IMR-90 (cell line): ENCODE results near the gene FOSL2. TPM values are rescaled to one million over a fixed set of nuclear protein-coding genes. Genes with fewer than 3 reads are reported as not detected.

Experiments used
- ATAC-seq: fragments of 200-7000 bp; cut with Tn5 transposase; 2 replicates; pipeline ENCODE4 v1.9.1; 2020; ENCODE audit warnings: low read depth, mild to moderate bottlenecking, moderate library complexity
- BruUV-seq: library from RNA; stranded (reverse); fragments of 400-500 nt; replicated peaks from 2 replicates; lab custom pipeline; 2021; lab: Mats Ljungman, UMichigan
- CTCF ChIA-PET: fragments of 300-600 bp; formaldehyde crosslinking; extraction: SDS; loops from one replicate; lab custom pipeline; 2021; ENCODE audit warnings: antibody characterized with exemption; lab: Yijun Ruan, JAX
- POLR2A ChIA-PET: fragments of 300-600 bp; sonication (Branson Sonifier 250); formaldehyde crosslinking; loops from one replicate; lab custom pipeline; 2022; ENCODE audit warnings: antibody characterized with exemption; ENCODE audit not compliant: unreplicated experiment; lab: Charles Lee
- DNase-seq: peaks from one replicate; pipeline ENCODE4 v3.0.0; 2013
- H2AFZ ChIP-seq: replicated peaks from 2 replicates; pipeline ENCODE3; 2013; ENCODE audit warnings: low read length, mild to moderate bottlenecking; ENCODE audit not compliant: poor library complexity
- H2AK5ac ChIP-seq: 2 replicates; pipeline ENCODE4 v1.6.1; 2013; ENCODE audit warnings: low read depth, low read length, inconsistent platforms
- H2AK9ac ChIP-seq: replicated peaks from 2 replicates; pipeline ENCODE3; 2013; ENCODE audit warnings: mild to moderate bottlenecking, low read depth, low read length, moderate library complexity; ENCODE audit not compliant: poor library complexity
- H2BK120ac ChIP-seq: 2 replicates; pipeline ENCODE4 v1.6.1; 2013; ENCODE audit warnings: low read depth, low read length, inconsistent platforms
- H2BK15ac ChIP-seq: 3 replicates; pipeline ENCODE4 v1.6.1; 2013; ENCODE audit warnings: low read depth, low read length, inconsistent platforms
- H2BK20ac ChIP-seq: 2 replicates; pipeline ENCODE4 v1.6.1; 2013; ENCODE audit warnings: low read depth, mild to moderate bottlenecking, inconsistent platforms, low read length, moderate library complexity
- H2BK5ac ChIP-seq: 2 replicates; pipeline ENCODE4 v1.6.1; 2013; ENCODE audit warnings: mild to moderate bottlenecking, low read depth, low read length, inconsistent platforms; ENCODE audit not compliant: poor library complexity, severe bottlenecking
- H3K14ac ChIP-seq: replicated peaks from 2 replicates; pipeline ENCODE4 v1.6.1; 2013; ENCODE audit warnings: low read depth, low read length, inconsistent platforms
- H3K18ac ChIP-seq: 2 replicates; pipeline ENCODE4 v1.6.1; 2013; ENCODE audit warnings: low read depth, low read length, control low read depth
- H3K23ac ChIP-seq: 2 replicates; pipeline ENCODE4 v1.6.1; 2013; ENCODE audit warnings: low read depth, low read length, inconsistent platforms
- H3K27ac ChIP-seq: 2 replicates; pipeline ENCODE4 v1.5.1; 2013; ENCODE audit warnings: mild to moderate bottlenecking, control low read depth, low read length; ENCODE audit not compliant: insufficient read depth
- H3K27me3 ChIP-seq: 2 replicates; pipeline ENCODE4 v1.6.1; 2013; ENCODE audit warnings: low read length; ENCODE audit not compliant: control insufficient read depth, insufficient read depth
- H3K36me3 ChIP-seq: 2 replicates; pipeline ENCODE4 v1.6.1; 2013; ENCODE audit warnings: low read length, mixed read lengths; ENCODE audit not compliant: control insufficient read depth, insufficient read depth
- H3K4ac ChIP-seq: 2 replicates; pipeline ENCODE4 v1.6.1; 2013; ENCODE audit warnings: low read depth, low read length, inconsistent platforms
- H3K4me1 ChIP-seq: 2 replicates; pipeline ENCODE4 v1.6.1; 2013; ENCODE audit warnings: low read length, mixed read lengths; ENCODE audit not compliant: control insufficient read depth, insufficient read depth
- H3K4me2 ChIP-seq: 2 replicates; pipeline ENCODE4 v1.6.1; 2013; ENCODE audit warnings: low read depth, mild to moderate bottlenecking, control low read depth, low read length, moderate library complexity
- H3K4me3 ChIP-seq: 2 replicates; pipeline ENCODE4 v1.5.1; 2013; ENCODE audit warnings: low read depth, mild to moderate bottlenecking, control low read depth, low read length, moderate library complexity; ENCODE audit not compliant: insufficient read depth
- H3K56ac ChIP-seq: 2 replicates; pipeline ENCODE4 v1.6.1; 2013; ENCODE audit warnings: low read length, inconsistent platforms; ENCODE audit not compliant: insufficient read depth; ENCODE audit errors: extremely low read depth
- H3K79me1 ChIP-seq, 2 experiments: 2 replicates each; pipeline ENCODE4 v1.6.1; 2013; ENCODE audit warnings: low read length in 2 of 2, inconsistent platforms in 1 of 2, low read depth in 1 of 2
- H3K9ac ChIP-seq: 2 replicates; pipeline ENCODE4 v1.6.1; 2013; ENCODE audit warnings: low read depth, low read length, control low read depth
- H3K9me1 ChIP-seq: 2 replicates; pipeline ENCODE4 v1.6.1; 2013; ENCODE audit warnings: low read length, inconsistent platforms; ENCODE audit not compliant: insufficient read depth
- H3K9me3 ChIP-seq: 2 replicates; pipeline ENCODE4 v1.6.1; 2013; ENCODE audit warnings: low read length; ENCODE audit not compliant: control insufficient read depth, insufficient read depth
- H4K20me1 ChIP-seq: 2 replicates; pipeline ENCODE4 v1.6.1; 2013; ENCODE audit warnings: low read length, inconsistent platforms; ENCODE audit not compliant: insufficient read depth
- H4K5ac ChIP-seq: 2 replicates; pipeline ENCODE4 v1.6.1; 2013; ENCODE audit warnings: mild to moderate bottlenecking, low read depth, low read length, control low read depth
- H4K8ac ChIP-seq, 2 experiments: 2 replicates each; pipeline ENCODE4 v1.6.1; 2013; ENCODE audit warnings: low read depth in 2 of 2, low read length in 2 of 2, control low read depth in 1 of 2, inconsistent platforms in 1 of 2
- H4K91ac ChIP-seq: 2 replicates; pipeline ENCODE4 v1.6.1; 2013; ENCODE audit warnings: low read depth, low read length, inconsistent platforms; ENCODE audit not compliant: insufficient read depth
- CHD1 ChIP-seq: IDR thresholded peaks from 2 replicates; pipeline ENCODE4 v1.6.1; 2012; ENCODE audit warnings: low read depth, low read length, improper control_type of control experiment
- FOS ChIP-seq: fragments of 150-350 bp; IDR thresholded peaks from 2 replicates; pipeline ENCODE4 v1.6.1; 2016; ENCODE audit warnings: low read depth, low read length
- RAD21 ChIP-seq: IDR thresholded peaks from 2 replicates; pipeline ENCODE4 v1.6.1; 2012; ENCODE audit warnings: low read length, improper control_type of control experiment
- WGBS, 2 experiments: methylation state at CpG; one replicate each; pipeline versions ENCODE4 v1.1.5 to v1.1.7; 2013; ENCODE audit warnings: missing lambda C conversion rate in 2 of 2; ENCODE audit not compliant: insufficient read length in 1 of 2; ENCODE audit errors: extremely low coverage in 2 of 2; 5-methylcytosine and 5-hydroxymethylcytosine counted together
- dilution Hi-C: fragments of 300-500 bp; cut with HindIII; formaldehyde crosslinking; loops from one replicate; pipeline ENCODE4 v1.14.3; 2018; ENCODE audit warnings: low sequenced_read_pairs; ENCODE audit not compliant: unreplicated experiment
- in situ Hi-C: fragments of 300-500 bp; cut with MboI; formaldehyde crosslinking; loops from 3 replicates; pipeline ENCODE4 v1.14.3; 2019; ENCODE audit warnings: low sequenced_read_pairs, inconsistent platforms, mixed read lengths
- intact Hi-C: fragments of 100-400 bp; cut with micrococcal nuclease; formaldehyde crosslinking; loops from 2 replicates; pipeline ENCODE4 v1.10.0; 2022
- polyA plus RNA-seq, 3 experiments: library from polyadenylated mRNA; depleted of rRNA; stranded (reverse); fragments of >200 nt; gene quantifications; 2 replicates each; pipeline ENCODE4 v1.2.3, GENCODE V29; 2012; ENCODE audit warnings: low replicate concordance in 1 of 3
- total RNA-seq: library from RNA; depleted of rRNA; stranded (reverse); fragments of >200 nt; gene quantifications from 2 replicates; pipeline ENCODE4 v1.2.3, GENCODE V29; 2012

The FOSL2 gene
- total and polyA plus RNA-seq, 2 of the 4 experiments (the other 2 are of a cell fraction) = 31.4 to 46.3 TPM

DNA sequence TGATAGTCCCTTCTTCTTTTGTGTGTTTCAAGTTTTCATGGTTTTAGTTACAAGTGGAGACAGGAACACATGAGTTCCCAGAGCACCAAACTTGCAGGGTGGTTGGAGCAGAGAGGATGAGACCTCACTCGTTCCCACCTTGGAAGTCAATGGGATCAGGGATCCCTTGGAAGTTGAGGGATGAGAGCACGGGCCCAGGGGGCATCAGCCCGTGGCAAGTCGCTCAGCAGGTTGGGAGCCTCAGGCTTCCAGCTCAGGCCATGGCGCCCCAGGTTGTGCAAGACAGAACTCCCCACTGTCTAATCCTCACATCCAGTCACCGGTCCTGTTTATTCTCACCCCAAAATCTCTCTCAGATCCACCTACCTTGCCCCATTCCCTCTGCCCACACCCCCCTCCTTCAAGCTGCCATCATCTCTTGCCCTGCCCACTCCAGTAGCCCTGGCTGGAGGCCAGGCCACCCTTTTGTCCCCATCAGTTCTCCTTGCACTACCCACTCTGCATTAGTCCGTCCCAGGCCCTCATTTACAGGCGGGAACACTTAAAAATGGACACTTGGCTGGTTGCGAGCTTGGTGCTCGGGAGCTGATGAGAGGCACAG, 37.6 kb upstream of the FOSL2 start:
- WGBS, 2 experiments = 92% methylated on average over 5 of the region's 10 CpGs; no CpG with 5 or more reads in 1 of the 2 experiments
- Histone ChIP-seq H4K8ac (peak overlapping the region; percentile 75 to 94; a peak in 3 of 4 replicates), H3K23ac (0 out of 2 replicates have a peak overlapping the region, but pooled peaks have one; percentile 17), H3K56ac (no peak overlapping the region), H2AK9ac (peak overlapping the region; percentile 96), H2AFZ (peak overlapping the region; percentile 94), H4K5ac (peak overlapping the region; percentile 87), H3K14ac (peak overlapping the region; percentile 96), H3K27me3 (no peaks in the 10 kb centered on the region), H3K36me3 (no peaks in the 10 kb centered on the region), H3K18ac (peak overlapping the region; percentile 60), H3K9me3 (no peaks in the 10 kb centered on the region), H2AK5ac (peak overlapping the region; percentile 93), H2BK15ac (peak overlapping the region; percentile 60; the same call in 2 of the 3 replicates), H2BK5ac (peak overlapping the region; percentile 55), H4K20me1 (no peaks in the 10 kb centered on the region), H3K9me1 (peaks cover 21% of the 10 kb centered on the region), H3K79me1 (peaks cover 0 to 4% of the 10 kb centered on the region in 2 experiments; a peak in 1 of 4 replicates), H3K4me3 (no peak overlapping the region), H2BK20ac (peak overlapping the region; percentile 51), H3K4ac (peak overlapping the region; percentile 98), H2BK120ac (peak overlapping the region; percentile 97; the same call in 1 of the 2 replicates), H3K9ac (peak overlapping the region; percentile 64; the same call in 1 of the 2 replicates), H3K4me2 (no peak overlapping the region), H3K4me1 (peaks cover 19% of the 10 kb centered on the region), H4K91ac (peak overlapping the region; percentile 96), H3K27ac (peak overlapping the region; percentile 63; the same call in 1 of the 2 replicates)
- TF ChIP-seq RAD21 = no peak
- TF ChIP-seq CHD1 = no peak
- TF ChIP-seq FOS = no peak
- intact Hi-C loops = no loop called here
- dilution Hi-C loops = no loop called here
- ATAC-seq (no peak), DNase-seq (no peak)
- ChIA-PET CTCF (no interaction called here), POLR2A (no interaction called here)
- BruUV-seq = no TSS peak
- in situ Hi-C loops = no loop called here
